GM21390 (cell line): ENCODE data around the gene MAFB.

Experiments
- ATAC-seq: cut with Tn5 transposase; IDR thresholded peaks from one replicate; pipeline ENCODE4 v1.9.1; 2021; ENCODE audit not compliant: unreplicated experiment

MAFB gene

DNA sequence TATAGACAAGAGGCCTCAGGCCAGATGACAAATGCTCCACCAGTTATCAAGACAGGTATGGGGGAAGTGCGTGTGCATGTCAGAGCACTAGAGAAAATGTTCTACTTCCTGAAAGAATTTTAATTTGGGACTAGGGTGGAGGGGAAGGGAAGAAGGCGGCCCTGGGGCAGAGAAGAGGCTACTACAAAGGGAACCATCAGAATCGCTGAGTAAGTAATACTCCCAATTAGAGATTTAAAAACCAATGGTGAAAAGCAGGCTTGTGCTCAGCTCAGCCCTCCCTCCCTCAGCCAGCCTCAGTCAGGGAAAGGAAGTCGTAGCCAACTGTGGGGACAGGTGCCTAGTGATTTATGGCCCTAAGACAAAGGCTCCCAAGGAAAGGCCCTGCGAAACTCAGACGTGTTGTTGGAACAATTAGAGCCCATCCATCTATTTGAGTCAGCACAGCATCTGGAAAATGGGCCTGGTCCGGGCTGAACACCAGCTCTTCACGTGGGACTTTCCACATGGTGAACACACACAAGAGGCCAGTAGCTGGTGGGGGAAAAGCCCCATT, 15.0 kb upstream of the MAFB start:
- no peak for ATAC-seq

DNA sequence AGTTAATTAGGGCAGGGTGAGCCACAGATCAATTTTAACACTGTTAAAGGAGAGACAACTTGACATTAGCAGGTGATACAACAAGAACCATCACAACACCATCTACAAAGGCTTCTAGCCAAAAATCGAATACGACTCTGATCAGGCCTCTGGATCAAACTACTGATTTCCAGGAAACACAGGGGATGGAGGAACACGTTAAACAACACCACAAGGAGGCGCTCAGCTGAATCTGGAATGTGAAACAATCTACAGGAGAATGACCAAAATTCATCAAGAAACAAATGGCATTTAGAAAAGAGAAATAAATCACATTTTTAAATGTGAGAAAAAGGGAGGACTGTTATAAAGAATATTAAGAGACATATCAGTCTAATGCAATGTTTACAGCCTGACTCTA, 13.5 kb upstream of the MAFB start:
- no peak for ATAC-seq

DNA sequence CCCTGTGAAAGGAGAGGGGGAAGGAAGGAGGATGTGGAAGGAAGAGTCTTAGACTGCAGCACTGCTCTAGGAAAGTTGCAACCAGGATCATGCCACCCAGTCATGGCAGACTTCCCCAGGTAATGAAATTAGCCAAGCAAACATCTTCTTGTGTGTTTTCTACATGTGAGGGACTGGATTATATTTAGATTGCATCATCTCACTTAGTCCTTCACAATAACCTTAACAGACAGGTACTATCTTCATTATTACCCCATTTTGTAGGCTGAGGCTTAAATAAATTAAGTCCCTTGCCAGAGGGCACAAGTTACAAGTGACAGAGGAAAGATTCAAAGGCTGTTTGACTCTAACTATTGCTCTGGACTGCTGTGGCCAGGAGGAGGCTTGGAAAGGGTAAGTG, 9.7 kb upstream of the MAFB start:
- ATAC-seq = no peak

DNA sequence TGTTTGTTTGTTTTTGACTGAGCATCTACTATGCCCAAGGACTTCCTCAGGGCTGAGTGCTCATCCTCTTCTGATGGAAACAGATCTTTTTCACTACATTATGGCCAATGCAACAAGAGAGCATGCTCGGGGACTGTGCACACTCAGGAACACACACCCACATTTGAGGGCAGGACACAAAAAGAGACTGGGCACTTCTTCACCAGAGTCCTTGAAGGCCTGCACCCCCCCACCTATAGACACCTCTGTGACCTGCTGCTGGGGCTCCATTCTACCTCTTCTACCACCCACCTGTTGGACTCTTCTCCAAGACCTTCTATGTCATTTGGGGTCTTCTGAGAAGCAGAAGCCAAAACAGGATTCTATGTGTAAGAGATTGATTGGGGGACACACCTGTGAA, 9.2 kb upstream of the MAFB start:
- ATAC-seq = no peak

DNA sequence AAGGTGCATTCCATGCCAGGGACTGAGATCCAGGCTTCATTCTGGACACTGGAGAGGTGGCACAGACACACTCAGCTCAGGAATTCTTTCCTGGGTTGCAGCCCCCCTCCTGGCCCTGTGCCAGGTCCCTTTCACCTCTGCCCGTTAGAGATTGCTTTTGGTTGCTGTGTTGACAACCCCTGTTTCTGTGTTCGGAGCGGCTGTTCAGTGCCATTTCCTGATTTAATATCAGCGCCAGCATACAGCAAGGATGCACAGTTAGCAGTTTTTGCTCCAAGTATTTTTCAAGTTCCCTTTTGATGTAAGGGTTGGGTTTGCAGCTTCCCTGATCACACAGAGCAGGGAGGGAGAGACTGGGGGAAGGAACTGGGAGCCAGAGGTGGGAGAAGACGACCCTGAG, 8.5 kb upstream of the MAFB start:
- no peak for ATAC-seq

DNA sequence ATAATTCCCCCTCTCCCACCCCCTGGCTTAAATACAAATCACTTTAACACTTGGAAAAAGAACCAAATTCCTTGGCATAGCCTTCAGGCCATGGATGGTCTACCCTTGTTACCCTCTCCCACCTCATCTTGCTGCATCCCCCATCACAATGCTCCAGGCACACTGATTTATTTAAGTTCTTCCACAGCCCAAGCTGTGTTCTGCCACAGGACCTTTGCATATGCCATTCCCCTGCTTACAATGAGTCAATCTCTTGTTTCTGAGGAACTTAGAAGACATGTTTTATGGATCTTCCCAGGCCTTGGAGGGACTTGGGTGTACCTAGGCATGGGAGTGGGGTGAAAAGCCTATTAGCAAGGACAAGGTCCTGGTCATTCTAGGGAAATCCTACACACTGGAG, 6.2 kb upstream of the MAFB start:
- no peak for ATAC-seq

DNA sequence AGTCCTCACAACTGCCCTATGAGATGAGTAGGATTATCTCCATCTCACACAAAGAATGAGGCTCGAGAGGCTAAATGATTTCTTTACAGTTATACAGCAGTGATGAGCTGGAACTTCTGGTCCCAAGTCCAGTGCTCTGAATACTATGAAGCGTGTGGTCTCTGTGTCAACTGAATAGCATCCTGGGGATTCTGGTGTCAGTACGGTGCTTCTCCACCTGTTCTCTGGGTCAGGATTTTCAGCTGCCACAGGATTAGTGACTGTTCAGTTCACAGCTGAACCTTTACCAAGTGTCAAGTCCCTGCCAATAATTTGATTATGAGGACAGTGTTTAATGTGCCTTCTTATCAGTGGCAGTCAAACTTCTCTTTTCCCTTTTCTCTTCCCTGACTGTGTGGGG, 5.2 kb upstream of the MAFB start:
- no peak for ATAC-seq

DNA sequence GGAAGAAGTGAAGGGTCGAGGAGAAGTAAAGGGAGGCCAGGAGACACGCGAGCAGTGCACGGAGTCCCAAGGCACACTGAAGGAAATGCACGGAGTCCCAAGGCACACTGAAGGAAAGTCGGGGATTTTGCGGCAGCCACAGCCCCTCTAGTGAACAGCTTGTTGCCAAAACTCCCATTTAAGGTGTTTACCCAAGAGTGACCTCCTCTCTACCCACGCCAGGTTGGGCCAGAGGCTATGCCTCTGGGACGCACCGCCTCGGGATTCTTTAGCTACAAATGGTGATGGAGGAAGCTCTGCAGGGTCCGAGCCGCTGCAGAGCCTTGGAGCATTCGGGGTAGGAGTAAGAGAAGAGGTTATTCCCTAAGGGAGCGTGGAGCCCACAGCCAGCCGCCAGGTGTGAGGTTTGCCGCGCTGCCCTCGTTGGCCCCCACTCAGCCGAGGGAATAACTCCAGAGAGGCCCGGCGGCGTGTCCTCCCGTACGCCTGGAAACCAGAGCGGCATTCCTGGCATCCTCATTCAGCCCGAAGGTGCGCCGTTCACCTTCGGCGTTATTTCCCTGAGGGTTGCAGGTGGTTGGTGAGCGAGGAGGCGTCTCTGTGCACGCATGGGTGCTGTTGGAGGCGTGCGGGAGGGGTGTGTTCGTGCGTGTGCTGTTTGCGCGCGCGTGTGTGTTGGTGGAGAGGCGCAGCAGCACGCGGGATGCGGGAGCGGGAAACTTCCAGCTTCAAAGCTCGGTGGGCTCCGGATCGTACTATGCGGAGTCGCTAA, 3.4 kb upstream of the MAFB start:
- no peak for ATAC-seq

DNA sequence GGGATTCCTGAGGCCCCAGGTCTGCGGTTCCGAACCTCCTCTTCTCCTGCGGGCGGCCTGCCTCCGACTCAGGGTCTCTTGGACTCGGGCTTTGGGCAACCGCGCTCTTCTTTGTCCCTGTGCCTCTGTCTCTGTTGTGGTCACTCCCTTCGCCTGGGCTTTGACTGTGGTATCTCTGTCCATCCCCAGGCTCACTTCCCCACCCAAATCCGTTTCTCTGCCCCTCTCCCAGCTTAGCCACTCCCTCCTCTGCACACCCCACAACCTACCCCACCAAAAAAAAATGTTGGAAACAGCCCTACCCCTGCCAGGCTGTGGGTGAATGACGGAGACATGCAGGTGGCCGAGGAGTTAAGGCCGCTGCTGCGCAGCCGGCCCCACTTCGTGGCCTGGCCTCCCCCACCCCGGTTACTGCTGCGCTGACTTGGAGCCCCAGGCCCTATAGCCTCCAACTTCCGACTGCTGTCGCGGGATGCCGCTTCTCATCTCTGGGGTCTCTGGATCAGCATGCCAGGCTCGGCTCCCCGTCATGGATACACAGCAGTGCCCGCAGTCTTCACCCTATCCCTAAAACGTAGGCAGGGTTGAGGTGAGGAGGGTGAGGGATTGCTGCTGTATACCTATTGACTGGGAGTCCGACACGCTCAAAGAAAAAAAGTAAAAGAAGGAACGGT, 2.7 kb upstream of the MAFB start:
- no peak for ATAC-seq

DNA sequence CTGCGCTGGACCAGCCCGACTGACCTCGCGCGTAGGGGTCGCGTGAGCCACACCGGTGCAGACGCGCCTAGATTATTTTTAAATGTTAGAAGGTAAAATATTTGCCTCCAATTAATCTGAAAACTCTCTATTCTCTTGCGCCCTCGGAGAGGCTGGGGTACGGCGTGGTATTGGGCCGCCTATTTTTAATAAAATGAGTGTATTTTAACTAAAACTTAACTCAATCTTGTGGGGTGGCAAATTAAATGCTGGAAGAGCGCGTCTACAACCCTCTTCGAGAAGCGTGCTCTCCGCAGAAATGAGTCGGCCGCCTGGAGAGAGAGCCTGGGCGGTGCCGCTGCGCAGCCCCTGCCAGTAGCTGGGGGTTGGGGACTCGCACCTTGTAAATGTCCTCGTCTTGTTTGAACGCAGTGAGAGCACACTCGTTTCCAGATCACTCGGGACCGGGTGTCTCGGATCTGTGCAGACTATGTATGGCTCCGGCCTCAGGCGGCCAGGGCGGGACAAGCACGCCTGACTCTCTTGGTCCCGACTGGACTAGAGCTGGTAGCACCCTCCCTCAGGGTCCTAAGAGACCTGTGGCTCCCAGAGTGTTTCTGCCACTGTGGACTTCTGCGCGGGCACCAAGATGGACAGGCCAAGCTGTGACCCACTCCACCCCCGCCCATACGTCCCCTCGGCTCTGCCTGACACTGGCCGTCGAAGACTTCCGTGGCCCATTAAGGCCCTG, 2.0 kb upstream of the MAFB start:
- no peak for ATAC-seq

DNA sequence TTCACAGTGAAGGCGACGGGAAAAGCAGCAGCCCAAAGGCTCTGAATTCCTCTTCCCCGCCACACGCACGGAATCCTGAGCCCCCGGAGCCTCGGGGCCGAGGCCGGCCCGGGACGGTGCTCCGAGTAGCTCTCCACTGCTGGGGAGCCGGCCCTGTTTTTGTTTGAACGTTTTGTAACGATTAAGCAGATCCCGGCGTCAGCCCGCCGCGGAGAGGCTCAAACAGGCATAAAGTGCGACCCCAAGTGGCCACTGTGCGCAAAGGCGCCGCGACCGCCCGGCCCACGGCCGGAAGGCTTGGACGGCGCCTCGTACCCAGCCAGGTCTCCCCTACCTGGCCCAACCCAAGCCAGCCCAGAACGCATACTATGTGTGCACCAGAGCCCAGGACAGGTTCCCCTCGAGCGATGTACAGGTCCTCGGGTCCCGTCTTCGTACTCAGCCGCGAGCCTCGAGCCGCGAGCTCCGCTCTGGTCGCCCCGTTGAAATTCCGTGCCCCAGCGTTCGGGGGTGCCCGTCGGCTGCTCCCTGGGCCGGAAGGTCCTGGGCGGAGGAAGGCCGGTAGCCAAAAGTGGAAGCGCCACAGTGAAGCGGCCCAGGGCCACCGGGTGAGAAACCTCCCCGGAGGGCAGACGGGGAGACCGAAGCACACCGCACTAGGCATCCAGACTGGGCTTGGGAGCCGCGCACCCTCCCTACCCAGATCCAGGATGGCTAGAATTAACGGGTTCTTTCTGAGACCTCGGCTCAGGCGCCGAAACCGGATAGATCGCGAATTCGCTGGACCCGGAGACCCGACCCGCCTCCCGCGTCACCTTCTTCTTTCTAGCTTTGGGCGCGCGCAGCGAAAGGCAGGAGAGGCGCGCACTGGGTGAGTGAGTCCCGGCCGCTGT, 1.2 kb upstream of the MAFB start:
- peak; percentile 62 for ATAC-seq

DNA sequence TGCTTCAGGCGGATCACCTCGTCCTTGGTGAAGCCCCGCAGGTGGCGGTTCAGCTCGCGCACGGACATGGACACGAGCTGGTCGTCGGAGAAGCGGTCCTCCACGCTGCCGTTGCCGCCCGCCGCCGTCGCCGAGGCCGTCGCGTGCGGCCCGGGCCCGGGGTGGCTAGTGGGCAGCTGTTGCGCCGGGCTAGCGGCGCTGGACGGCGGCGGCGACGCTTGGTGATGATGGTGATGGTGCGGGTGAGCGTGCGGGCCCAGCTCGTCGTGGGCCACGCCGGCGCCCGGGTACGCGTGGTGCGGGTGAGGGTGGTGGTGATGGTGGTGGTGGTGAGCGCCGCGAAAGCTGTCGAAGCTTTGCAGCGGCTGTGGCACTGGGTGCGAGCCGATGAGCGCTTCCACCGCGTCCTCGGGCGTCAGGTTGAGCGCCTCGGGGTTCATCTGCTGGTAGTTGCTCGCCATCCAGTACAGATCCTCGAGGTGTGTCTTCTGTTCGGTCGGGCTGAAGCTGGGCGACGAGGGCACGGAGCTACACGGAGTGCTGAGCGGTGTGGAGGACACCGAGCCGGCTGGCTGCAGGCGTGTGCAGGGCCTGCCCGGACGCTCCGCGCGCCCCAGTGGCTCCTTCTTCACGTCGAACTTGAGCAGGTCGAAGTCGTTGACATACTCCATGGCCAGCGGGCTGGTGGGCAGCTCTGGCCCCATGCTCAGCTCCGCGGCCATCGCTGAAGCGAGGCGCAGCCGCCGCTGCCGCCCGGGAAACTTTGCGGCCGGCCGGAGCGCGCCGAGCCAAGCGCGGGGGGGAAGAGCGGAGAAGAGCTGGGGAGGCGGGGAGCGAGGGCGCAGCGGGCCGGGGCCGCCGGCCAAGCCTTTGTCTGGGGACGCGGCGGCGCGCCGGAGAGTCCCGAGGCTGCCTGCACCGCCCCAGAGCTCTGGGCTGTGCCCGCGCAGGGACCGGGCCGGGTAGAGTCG, 622 bp downstream of the MAFB start:
- peak; percentile 9 for ATAC-seq

DNA sequence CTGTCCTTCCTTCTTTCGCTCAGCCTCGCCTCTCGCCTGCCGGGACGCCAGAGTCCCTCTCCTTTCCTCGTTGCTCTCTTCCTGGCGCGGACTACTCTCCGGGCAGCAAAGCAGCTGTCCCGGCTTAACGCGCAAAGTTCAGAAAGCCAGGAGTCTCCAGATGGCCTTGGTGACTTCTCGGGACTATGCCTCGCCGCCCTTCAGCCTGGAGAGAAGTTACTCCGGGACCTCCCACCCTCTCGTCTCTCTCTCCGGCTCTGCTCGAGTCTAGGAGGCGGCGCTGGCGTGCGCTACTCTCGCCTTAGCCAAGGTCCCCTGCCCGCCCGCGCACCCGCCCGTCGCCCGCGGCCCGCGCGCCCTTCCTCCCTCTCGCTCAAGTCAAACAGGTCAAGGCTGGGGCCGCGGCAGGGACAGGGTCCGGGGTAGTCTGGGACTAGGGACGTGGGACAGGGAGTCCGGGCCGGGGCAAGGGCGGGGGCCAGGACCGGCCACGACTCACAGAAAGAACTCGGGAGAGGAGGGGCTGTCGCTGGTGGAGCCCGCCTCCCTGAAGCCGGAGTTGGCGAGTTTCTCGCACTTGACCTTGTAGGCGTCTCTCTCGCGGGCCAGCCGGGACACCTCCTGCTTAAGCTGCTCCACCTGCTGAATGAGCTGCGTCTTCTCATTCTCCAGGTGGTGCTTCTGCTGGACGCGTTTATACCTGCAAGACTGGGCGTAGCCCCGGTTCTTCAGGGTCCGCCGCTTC, 1.5 kb downstream of the MAFB start:
- no peak for ATAC-seq

DNA sequence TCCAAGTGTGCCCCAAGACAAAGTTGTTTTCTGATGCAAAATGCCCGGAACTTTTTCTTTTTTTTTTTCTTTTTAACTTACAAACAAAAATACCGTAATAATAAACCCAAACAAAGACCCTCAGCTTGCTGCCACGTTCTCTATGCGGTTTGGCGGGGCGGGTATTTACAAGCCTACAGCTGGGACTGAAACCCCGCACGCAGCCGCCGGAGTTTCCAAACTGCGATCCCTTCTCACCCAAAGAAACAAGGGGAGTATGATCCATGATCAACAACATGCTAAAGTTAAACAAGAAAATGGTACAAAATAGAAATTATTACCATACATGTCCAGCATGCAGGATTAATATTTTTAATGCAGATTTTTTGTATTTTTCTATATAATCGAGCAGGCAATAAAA, 2.1 kb downstream of the MAFB start:
- ATAC-seq = no peak

DNA sequence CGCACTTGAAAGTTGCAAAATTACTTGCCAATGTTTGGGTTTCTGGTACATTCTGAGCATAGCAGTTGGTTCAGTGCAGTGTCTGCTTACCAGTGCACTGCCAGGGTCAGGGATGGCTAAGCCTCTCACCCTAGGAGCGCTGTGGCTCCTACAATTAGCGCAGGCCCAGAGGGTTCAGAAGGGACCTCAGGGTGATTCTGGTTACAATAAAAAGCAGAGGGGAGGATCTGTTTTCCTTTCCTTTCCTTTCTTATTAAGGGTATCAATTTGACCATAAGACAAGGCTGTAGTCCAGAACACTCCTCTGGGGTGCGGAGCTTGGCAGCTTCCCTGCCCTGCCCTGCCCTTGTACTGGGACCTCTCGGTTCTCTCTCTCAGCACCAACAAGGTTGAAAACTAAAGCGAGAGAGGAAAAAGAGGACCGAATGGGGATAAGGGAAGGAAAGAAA, 2.6 kb downstream of the MAFB start:
- ATAC-seq = no peak

DNA sequence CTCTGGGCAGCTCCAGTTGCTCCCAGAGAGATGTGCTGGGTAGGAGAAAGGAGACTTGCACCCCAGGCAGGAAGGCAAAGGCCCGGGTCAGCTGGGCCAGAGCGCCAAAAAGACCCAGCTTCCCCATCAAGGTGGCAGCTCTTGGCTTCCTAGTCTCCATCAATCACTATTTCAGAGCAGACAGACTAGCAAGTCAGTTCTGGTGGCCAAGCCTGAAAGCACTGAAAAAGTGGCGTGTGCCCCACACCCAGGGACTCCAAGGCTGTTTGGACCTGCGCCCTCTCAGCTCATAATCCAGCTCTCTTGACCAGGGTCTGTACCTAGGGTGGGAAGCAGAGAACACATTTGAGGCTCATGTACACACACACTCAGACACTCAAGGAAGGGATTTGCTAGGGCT, 3.7 kb downstream of the MAFB start:
- no peak for ATAC-seq

DNA sequence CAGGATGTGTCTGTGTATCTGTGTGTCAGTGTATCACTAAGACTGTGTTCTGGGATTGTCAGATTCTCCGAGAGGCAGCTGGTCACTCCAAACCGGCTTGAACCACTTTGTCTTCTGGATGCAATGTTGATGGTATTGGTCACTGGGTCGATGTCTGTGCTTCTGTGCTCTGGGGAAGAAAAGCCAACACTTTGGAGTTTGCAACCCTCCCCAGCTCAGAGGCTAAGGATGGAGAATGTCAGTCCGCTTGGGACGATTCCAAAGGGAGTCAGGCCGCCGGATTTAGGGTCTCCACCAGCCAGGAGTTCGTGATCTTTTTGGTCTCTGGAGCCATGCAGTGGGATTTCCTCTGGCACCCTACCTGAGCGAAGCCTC, 5.2 kb downstream of the MAFB start:
- no peak for ATAC-seq

DNA sequence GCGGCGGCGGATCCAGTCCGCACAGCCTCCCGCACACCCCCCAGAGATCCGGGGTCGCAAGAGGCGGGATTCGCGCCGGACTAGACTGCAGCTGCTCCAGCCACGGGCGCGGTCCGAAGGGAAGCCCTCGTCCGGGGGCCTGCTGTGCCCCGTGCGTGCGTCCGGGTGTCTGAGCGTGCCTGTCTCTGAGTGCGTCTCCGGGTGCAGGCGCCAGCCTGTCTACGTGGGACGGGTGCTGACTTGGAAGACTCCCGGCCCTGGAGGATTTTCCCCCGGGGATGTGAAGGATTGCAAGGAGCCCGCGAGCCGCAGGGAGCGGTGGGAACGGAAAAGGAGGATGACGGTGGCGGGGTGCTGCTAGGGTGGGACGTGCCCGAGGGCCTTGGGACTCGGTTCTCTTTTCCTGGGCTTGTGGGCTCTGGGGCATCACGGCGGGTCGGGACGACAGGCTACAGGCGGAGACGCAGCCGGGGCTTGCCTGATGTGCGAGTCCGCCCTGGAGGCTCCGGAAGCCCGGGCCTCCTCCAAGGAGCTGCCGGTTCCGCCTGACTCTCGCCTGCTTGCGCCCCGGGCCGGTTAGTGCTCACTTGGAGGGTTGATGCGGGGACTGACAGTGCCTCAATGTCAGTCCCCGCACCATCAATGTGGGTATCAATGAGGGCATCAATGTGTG, 5.7 kb downstream of the MAFB start:
- no peak for ATAC-seq
